Endothelial cell (in vitro differentiated cells): ENCODE measurements around the gene CFAP90. TPM values are rescaled to one million over a fixed set of nuclear protein-coding genes. Genes with fewer than 3 reads are reported as not detected.

Source experiments
- DNase-seq: peaks from one replicate; pipeline ENCODE4 v3.0.0; 2021; ENCODE audit warnings: low spot score
- H3K27ac Mint-ChIP-seq: one replicate; pipeline ENCODE4 v1.8.0; 2021; ENCODE audit warnings: mixed read lengths, inconsistent platforms; ENCODE audit not compliant: unreplicated experiment
- H3K27me3 Mint-ChIP-seq: one replicate; pipeline ENCODE4 v1.8.0; 2021; ENCODE audit warnings: mild to moderate bottlenecking, moderate library complexity, mixed read lengths, inconsistent platforms; ENCODE audit not compliant: unreplicated experiment
- H3K36me3 Mint-ChIP-seq: one replicate; pipeline ENCODE4 v1.8.0; 2021; ENCODE audit warnings: mild to moderate bottlenecking, low read depth, mixed read lengths, inconsistent platforms; ENCODE audit not compliant: unreplicated experiment
- H3K4me1 Mint-ChIP-seq: one replicate; pipeline ENCODE4 v1.8.0; 2021; ENCODE audit warnings: mild to moderate bottlenecking, mixed read lengths, inconsistent platforms; ENCODE audit not compliant: unreplicated experiment
- H3K4me3 Mint-ChIP-seq: one replicate; pipeline ENCODE4 v1.8.0; 2021; ENCODE audit warnings: mild to moderate bottlenecking, mixed read lengths, inconsistent platforms; ENCODE audit not compliant: unreplicated experiment
- H3K9me3 Mint-ChIP-seq: one replicate; pipeline ENCODE4 v1.8.0; 2021; ENCODE audit warnings: mixed read lengths, inconsistent platforms; ENCODE audit not compliant: unreplicated experiment
- CTCF ChIP-seq: fragments of 200-600 bp; sonication (generic); IDR thresholded peaks from one replicate; pipeline ENCODE4 v1.5.0; 2021; ENCODE audit warnings: antibody characterized with exemption; ENCODE audit not compliant: unreplicated experiment
- total RNA-seq: library from RNA; stranded (reverse); fragmentation: NEBNext Ultra II Directional; extraction: Animal tissue kit (Norgen Biotek cat#: 25700); gene quantifications from one replicate; pipeline ENCODE4 v1.2.1, GENCODE V29; 2021; ENCODE audit not compliant: unreplicated experiment

Gene CFAP90
- total RNA-seq, 1 donor from 2014 or later, result not detected

- peaks cover 12% of the 10 kb centered on the region for H3K4me1 Mint-ChIP-seq
- peaks cover 11% of the 10 kb centered on the region for H3K36me3 Mint-ChIP-seq
- TF ChIP-seq CTCF, result no peak
- H3K27me3 Mint-ChIP-seq, result peaks cover 5% of the 10 kb centered on the region
- H3K4me3 Mint-ChIP-seq, result no peak overlapping the region
- H3K9me3 Mint-ChIP-seq, result no peaks in the 10 kb centered on the region
- H3K27ac Mint-ChIP-seq, result no peak overlapping the region
- DNase-seq, result no peak
Measured at GRCh38 chr5:7873216-7873615, 22.3 kb upstream of the CFAP90 start.

GRCh38 chr5:7872517-7873130 lies 21.7 kb upstream of the CFAP90 start:
- no peak for DNase-seq
- H3K36me3 Mint-ChIP-seq, result peaks cover 8% of the 10 kb centered on the region
- no peaks in the 10 kb centered on the region for H3K9me3 Mint-ChIP-seq
- H3K4me1 Mint-ChIP-seq, result peaks cover 16% of the 10 kb centered on the region
- no peak overlapping the region for H3K4me3 Mint-ChIP-seq
- TF ChIP-seq CTCF, result no peak
- H3K27ac Mint-ChIP-seq, result no peak overlapping the region
- H3K27me3 Mint-ChIP-seq, result peaks cover 6% of the 10 kb centered on the region

GRCh38 chr5:7871653-7872052 lies 20.7 kb upstream of the CFAP90 start:
- TF ChIP-seq CTCF, result no peak
- no peak overlapping the region for H3K4me3 Mint-ChIP-seq
- no peak for DNase-seq
- H3K9me3 Mint-ChIP-seq, result no peaks in the 10 kb centered on the region
- H3K27ac Mint-ChIP-seq, result no peak overlapping the region
- peaks cover 6% of the 10 kb centered on the region for H3K27me3 Mint-ChIP-seq
- H3K36me3 Mint-ChIP-seq, result peaks cover 8% of the 10 kb centered on the region
- H3K4me1 Mint-ChIP-seq, result peaks cover 16% of the 10 kb centered on the region

GRCh38 chr5:7869474-7870136 lies 18.7 kb upstream of the CFAP90 start:
- H3K9me3 Mint-ChIP-seq, result no peaks in the 10 kb centered on the region
- H3K36me3 Mint-ChIP-seq, result no peaks in the 10 kb centered on the region
- DNase-seq, result peak; percentile 26
- H3K27ac Mint-ChIP-seq, result no peak overlapping the region
- H3K4me1 Mint-ChIP-seq, result peaks cover 16% of the 10 kb centered on the region
- TF ChIP-seq CTCF, result no peak
- peak overlapping the region; percentile 93 for H3K4me3 Mint-ChIP-seq
- peaks cover 6% of the 10 kb centered on the region for H3K27me3 Mint-ChIP-seq

GRCh38 chr5:7868773-7869473 lies 18.0 kb upstream of the CFAP90 start, which contains the start of the genes FASTKD3 and MTRR:
Gene FASTKD3 (minus strand): TSS chr5:7869031. CDS start chr5:7868083, 948 bp downstream.
Gene MTRR (plus strand): TSS chr5:7869148. CDS start chr5:7870795, 1,647 bp downstream.
- TF ChIP-seq CTCF, result no peak
- Mint-ChIP-seq H3K27me3 (peaks cover 6% of the 10 kb centered on the region), H3K9me3 (no peaks in the 10 kb centered on the region), H3K27ac (peak within 1 kb of the TSS; percentile 19), H3K4me1 (peaks cover 16% of the 10 kb centered on the region), H3K36me3 (no peaks in the 10 kb centered on the region), H3K4me3 (peak within 1 kb of the TSS; percentile 98)
- peak; percentile 87 for DNase-seq
